GM18868 (cell line): ENCODE results near the gene RBM8A.

Experiments used
- ATAC-seq: cut with Tn5 transposase; IDR thresholded peaks from one replicate; pipeline ENCODE4 v1.9.1; 2021; ENCODE audit warnings: mild to moderate bottlenecking, moderate library complexity; ENCODE audit not compliant: unreplicated experiment

Gene RBM8A

GRCh38 chr1:145918144-145918991 is 8.9 kb downstream of the RBM8A start, which contains the start of gene PEX11B:
Gene PEX11B, minus strand, starts transcription at chr1:145918717. Its CDS starts 29 bp downstream, at chr1:145918688.
- ATAC-seq, result peak; percentile 91

DNA sequence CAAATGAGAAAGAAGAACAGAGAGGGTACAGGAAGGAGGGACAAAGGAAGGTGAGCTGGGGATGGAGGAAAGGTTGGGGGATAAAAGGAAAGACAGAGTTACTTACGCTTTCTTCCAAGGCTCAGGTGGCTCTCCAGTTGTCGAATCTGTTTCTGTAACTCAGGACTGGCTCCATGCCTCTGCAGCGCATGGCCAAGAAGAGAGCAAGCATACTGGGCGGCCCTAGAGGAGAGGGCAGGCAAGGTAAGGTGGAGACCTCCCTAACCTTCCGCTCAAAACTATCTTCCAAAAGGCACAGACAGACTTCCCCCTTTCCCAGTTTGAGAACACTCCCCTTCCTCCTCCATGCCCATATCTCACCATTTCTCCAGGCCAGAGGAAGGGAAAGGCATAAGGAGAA is 9.7 kb downstream of the RBM8A start:
- ATAC-seq, result no peak

DNA sequence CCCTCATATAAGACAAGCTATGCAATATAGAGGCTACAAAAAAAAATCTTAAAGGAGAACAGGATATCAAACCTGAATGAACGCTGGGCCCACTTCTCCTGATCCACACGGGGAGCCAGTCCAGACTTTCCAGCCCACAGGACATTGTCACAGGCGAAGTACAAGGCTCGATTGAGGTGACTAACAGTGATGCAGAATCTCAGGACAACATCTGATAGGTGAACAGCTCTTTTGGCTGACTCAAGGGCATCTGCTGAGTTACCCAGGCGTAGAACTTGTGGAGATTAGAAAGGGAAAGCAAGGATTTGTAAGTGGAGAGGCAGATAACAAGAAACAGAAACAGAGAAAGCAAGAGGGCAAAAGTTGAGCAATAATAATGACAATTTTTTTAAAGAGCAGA is 10.5 kb downstream of the RBM8A start:
- no peak for ATAC-seq

DNA sequence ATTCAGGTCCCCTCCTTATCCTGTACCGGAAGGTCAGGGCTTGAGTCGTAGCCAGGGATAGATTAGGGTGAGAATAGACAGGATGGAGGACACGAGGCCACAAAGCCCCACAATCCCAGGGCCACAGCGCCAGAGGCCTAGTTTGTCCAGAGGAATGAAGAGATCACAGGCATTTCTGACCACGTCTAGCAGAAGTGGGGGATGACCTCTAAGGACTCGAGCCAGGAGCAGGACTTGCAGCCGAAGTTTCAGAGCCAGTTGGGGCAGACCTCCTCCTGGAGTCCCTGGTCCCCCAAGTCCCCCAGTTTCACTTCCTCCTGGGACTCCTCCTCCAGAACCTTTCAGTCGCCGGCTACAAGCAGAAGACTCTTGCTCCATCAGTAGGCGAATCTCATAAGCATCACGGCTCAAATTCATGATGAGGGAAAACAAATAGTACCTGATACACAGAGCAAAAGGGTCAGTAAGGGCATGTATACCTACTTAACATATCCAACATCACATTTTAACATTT is 15.1 kb downstream of the RBM8A start:
- ATAC-seq, result no peak

DNA sequence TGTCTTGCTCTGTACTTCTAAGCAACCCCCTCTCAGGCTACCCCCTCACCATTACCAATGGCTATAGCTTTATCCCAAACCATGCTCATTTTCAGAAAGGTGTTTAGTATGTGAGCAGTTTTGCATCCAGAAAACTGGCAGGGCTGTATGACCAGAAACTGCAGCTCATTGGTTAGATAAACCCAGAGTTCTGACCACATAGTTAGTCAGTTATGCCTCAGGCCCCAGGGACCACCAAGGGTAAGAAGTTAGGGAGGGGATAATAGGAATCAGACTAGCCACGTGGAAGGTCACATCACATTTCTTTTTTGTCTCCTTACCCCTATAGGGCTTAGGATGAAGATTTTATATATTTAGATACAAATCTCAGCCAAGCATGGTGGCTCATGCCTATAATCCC is 18.6 kb downstream of the RBM8A start:
- ATAC-seq, result no peak

DNA sequence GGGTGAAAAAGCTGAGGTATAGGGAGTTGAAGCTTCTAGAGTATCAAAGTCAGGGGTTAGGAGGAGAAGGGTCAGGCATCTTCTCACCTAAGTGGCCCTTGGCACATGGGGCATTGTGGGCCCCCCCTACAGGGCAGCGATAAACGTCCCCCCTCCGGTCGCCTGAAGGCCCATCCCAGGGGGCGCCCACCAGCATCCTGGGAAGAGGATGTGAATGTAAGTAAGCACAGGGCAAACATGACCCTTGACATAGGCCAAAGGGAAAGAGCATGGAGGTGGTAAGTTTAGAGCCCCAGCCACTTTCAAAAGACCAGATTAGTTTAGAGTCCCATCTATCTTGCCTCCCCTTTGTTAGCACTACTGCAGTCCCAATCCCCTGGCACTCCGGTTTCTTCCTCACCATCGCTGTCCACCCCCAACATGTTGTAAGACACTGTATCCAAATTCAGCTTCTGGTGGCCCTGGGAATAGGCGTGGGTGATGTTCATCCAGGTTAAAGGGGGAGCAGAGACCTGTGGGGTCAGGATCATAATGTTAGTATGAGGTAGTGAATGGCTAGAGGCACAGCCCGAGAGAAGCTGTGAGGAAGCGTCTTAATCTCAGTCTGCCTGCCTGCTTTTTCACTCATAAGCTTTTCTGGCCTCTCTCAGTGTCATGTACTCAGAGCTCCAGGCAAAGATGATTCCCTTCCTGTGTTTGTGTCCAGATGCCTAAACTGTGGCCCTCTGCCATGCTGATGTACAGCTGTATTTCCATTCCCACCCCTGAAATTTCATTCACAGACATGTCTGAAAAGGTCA is 20.1 kb downstream of the RBM8A start:
- ATAC-seq, result no peak

- ATAC-seq, result no peak
Measured at GRCh38 chr1:145901312-145902021, 25.8 kb downstream of the RBM8A start.

DNA sequence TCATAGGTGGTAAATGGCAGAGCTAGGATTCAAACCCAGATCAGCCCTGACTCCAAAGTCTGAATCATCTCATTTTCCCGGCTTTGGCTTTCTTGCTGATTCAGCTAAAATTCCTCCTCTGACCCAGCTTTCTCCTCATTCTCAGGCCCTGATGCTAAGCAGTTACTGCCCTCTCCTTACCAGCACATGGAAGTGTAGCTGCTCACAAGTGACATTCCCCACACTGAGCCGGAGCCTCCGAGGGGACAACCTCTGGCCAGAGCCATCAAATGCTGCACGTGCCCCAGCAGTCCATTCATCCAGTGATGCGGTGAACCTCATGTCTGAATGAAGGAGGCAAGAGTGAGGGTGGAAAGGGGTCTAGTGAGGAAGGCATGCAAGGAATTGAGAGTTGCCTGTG is 28.5 kb downstream of the RBM8A start:
- ATAC-seq, result no peak

DNA sequence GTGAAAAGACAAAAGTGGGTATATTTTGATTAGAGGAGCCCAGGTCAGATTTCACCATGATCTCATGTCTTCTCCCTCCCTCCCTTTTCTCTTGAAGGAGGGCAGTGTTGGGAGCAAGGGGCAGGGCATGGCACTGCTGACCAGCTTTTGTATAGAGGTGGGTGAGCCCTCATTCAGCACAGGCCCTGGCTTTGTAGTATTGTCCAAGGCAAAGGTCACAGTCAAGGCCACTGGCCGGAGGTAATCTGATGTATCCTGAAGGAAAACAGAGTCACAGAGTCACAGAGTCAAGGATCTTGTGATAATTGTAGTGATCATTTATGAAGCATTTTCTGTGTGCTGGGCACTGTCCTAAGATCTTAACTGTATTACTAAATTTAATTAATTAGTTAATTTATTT is 29.3 kb downstream of the RBM8A start:
- ATAC-seq, result no peak

DNA sequence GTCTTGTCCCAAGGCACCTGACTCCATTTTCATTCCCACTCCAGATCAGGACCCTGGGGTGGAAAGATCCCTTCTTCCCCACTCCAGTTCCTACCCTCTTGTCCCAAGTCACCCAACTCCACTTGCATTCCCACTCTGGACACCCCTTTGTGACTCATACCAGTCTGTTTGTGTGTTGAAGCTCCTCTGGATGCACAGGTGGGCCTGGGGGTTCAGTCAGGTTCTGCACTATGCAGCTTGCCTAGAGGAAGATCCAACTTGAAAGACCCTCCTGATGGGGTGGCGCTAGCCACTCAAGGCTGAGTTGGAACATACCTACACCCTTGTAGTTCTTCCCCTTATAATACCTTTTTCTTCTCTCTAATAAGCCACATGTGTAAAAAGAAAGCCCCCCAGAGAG is 31.8 kb downstream of the RBM8A start:
- ATAC-seq, result no peak

- no peak for ATAC-seq
Measured at GRCh38 chr1:145893306-145894055, 33.8 kb downstream of the RBM8A start.

DNA sequence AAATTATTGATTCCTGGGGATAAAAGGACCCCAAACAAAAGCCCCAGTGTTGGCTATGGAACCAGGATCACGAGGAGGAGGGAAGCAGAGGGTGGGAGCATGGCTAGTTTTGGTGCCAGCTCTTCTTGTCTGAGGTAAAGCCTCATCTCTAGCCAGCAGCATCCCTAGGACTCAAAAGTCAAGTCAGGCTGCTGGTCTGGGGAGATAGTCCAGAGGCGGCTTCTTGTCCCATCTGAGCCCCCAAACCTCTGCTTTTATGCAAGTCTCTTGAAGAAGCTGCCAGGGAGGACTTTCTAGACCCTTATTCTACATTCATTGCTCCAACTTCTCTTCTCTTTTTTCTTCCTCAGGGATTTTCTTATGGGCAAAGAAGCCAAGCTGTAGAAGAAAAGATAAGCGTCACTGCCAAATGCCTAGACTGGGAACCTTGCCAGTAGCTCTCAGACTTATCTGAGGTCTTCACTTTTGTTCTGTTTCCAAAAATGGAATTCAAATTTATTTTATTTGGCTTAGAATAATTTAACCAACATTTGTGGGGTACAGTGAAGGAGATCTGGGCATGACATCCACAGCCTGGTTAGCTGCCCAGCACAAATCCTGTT is 34.7 kb downstream of the RBM8A start:
- no peak for ATAC-seq

GRCh38 chr1:145891587-145892485 is 35.4 kb downstream of the RBM8A start:
- ATAC-seq, result no peak

DNA sequence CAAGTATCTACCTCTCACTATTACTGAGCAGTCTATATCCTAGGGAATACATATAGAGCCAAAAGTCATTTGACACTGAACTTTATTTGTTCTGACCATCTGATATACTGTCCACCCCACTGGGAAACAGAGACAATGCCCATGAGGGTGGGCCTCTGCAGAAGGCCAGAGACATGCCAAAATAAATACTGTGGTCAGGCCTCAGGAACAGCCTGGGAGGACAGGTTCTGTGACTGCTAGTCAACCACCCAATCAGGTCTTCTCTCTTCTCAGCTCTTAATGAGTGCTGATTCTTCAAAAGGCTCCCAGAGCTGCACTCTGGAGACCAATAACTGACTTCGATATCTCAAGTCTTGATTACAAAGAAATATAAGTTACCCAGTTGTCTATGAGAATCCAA is 36.1 kb downstream of the RBM8A start:
- ATAC-seq, result no peak

DNA sequence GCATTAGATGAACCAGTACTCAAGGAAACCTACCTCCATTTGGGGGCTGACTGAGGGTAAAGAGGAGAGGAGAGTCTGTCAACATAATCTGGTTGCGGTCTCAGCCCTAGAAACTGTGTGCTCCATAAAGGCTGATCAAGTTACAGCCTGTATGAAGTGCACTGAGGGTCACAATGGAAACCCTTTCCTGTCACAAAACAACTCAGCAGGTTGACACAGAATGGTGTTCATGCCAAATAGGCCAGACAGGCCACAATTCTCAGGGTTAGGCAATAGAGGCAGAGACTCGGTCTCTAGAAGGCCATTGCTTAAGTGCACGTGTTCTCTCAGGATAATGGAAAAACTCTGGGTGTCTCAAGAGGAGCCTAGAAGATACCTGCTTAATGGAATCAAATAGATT is 37.6 kb downstream of the RBM8A start:
- no peak for ATAC-seq

GRCh38 chr1:145887631-145888030 is 39.7 kb downstream of the RBM8A start:
- ATAC-seq, result no peak

DNA sequence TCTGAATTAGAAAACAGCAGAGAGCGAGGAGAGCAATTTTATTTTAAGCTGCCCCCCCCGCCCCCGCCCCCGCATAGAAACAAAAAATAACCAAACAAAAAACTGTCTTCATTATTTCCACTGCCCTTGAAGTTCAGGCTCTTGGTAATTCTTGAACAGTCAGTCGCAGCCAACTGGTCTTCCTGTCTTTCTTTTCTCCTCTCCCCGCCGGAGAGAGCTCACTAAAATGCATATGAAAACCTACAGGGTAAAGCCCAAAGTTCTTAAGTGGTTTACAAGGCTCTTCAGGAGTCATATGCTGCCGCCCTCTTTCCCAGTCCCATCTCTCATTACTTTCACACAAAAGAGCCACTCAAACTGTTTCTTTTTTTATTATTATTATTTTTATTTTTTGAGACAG is 40.5 kb downstream of the RBM8A start:
- no peak for ATAC-seq

GRCh38 chr1:145886390-145886789 is 40.9 kb downstream of the RBM8A start:
- no peak for ATAC-seq

DNA sequence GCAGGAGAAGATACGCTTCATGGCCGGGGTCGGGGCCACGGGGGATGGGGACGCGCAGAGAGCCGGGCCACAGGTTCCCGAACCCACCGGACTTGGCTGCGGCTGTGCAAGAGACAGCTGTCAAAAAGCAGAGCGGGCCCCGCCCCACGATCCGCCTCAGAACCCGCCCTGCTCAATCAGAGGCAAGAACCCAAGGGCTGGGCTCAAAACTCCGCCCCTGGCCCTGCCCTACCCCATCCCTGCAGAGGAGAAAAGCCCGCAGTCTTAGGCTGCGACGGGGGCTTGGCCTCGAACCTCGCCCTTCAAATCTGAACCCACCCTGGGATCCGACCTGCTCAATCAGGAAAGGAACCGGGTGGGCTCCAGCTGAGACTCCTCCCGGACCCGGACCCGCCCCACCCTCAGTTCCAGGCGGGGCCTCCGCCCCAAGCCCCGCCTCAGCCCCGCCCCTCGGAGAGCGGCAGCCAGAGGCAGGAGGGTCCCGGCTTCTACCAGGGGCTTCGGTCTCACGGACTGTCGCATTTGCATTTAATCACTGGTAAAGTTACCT is 41.5 kb downstream of the RBM8A start, which contains the start of gene ANKRD35:
TSS of gene ANKRD35 (minus strand) at position 129 of the 550 bp plus-strand sequence. CDS start at position 21, 108 bp downstream.
- ATAC-seq, result peak; percentile 100
